HepG2 (cell line): ENCODE data around the gene DNAAF9. TPM values are rescaled to one million over a fixed set of nuclear protein-coding genes. Genes with fewer than 3 reads are reported as not detected.

Experiments
- ATAC-seq: fragments of 200-7000 bp; cut with Tn5 transposase; 3 replicates; pipeline ENCODE4 v1.9.1; 2020; ENCODE audit warnings: mild to moderate bottlenecking, moderate library complexity
- BruUV-seq: library from RNA; stranded (reverse); fragments of 400-500 nt; replicated peaks from 2 replicates; lab custom pipeline; 2021; lab: Mats Ljungman, UMichigan
- CTCF ChIA-PET: fragments of 300-600 bp; formaldehyde crosslinking; extraction: SDS; loops from one replicate; lab custom pipeline; 2021; ENCODE audit warnings: low total read pairs, inconsistent platforms, low intra/inter-chr PET ratio; lab: Yijun Ruan, JAX
- POLR2A ChIA-PET: fragments of 350-600 bp; sonication (Branson Sonifier 250); formaldehyde crosslinking; loops from one replicate; lab custom pipeline; 2020; ENCODE audit warnings: antibody characterized with exemption, inconsistent platforms; lab: Yijun Ruan, JAX
- DNase-seq: peaks from one replicate; pipeline ENCODE4 v3.0.0-alpha.2; 2015; ENCODE audit warnings: low spot score
- FAIRE-seq: peaks from 3 replicates; lab custom pipeline; 2011; peaks lifted over from hg19 to GRCh38; lab: Jason Lieb, UNC
- H2AFZ ChIP-seq: one replicate; pipeline ENCODE4 v1.6.1; 2011; ENCODE audit warnings: low read length, inconsistent platforms
- H3K27ac ChIP-seq: fragments of 300-600 bp; 3 replicates; pipeline ENCODE4 v1.8.0; 2011; ENCODE audit warnings: mixed run types, mild to moderate bottlenecking, mixed read lengths, low read length, inconsistent platforms; ENCODE audit not compliant: insufficient read depth; ENCODE audit errors: extremely low read length
- H3K27me3 ChIP-seq, 2 experiments: fragments of 200-600 bp in 1 of 2; 2 replicates in 1 of 2; 3 replicates in 1 of 2; pipeline versions ENCODE4 v1.6.0 to v1.8.0; 2011; ENCODE audit warnings: low read length in 2 of 2, mild to moderate bottlenecking in 2 of 2, moderate library complexity in 2 of 2, inconsistent platforms in 1 of 2; ENCODE audit not compliant: insufficient read depth in 2 of 2, control insufficient read depth in 1 of 2
- H3K36me3 ChIP-seq, 2 experiments: fragments of 200-600 bp in 1 of 2; replicated peaks in 1 of 2; 2 replicates in 1 of 2; 3 replicates in 1 of 2; pipeline versions ENCODE4 v1.5.1 to v1.8.0; 2011; ENCODE audit warnings: low read length in 2 of 2, inconsistent platforms in 1 of 2; ENCODE audit not compliant: insufficient read depth in 2 of 2, control insufficient read depth in 1 of 2
- H3K4me1 ChIP-seq: 2 replicates; pipeline ENCODE4 v1.5.1; 2012; ENCODE audit warnings: low read length, inconsistent platforms; ENCODE audit not compliant: insufficient read depth
- H3K4me2 ChIP-seq: 2 replicates; pipeline ENCODE4 v1.6.0; 2011; ENCODE audit warnings: low read depth, low read length, inconsistent platforms
- H3K4me3 ChIP-seq, 3 experiments: fragments of 200-600 bp in 1 of 3; sonication (generic), shearing (Covaris generic) in 1 of 3; replicated peaks in 1 of 3; 2 replicates each; pipeline ENCODE4 v1.5.1; 2011 to 2016; ENCODE audit warnings: low read length in 3 of 3, inconsistent platforms in 2 of 3, low read depth in 2 of 3, mild to moderate bottlenecking in 2 of 3, control low read depth in 1 of 3, mixed read lengths in 1 of 3; ENCODE audit not compliant: insufficient read depth in 1 of 3
- H3K79me2 ChIP-seq: one replicate; pipeline ENCODE4 v1.6.1; 2011; ENCODE audit warnings: low read length, inconsistent platforms; ENCODE audit not compliant: insufficient read depth
- H3K9ac ChIP-seq: 2 replicates; pipeline ENCODE4 v1.6.0; 2011; ENCODE audit warnings: mild to moderate bottlenecking, low read depth, low read length, inconsistent platforms; ENCODE audit not compliant: insufficient read depth
- H3K9me3 ChIP-seq: 2 replicates; pipeline ENCODE4 v1.5.1; 2012; ENCODE audit warnings: mild to moderate bottlenecking, low read length
- H4K20me1 ChIP-seq: 2 replicates; pipeline ENCODE4 v1.6.0; 2011; ENCODE audit warnings: inconsistent platforms, mild to moderate bottlenecking, low read length, moderate library complexity; ENCODE audit not compliant: insufficient read depth
- ASH2L ChIP-seq: fragments of 300-600, 200-600 bp; sonication (generic); IDR thresholded peaks from 2 replicates; pipeline ENCODE4 v1.7.0; 2017; ENCODE audit warnings: low read depth, mild to moderate bottlenecking, moderate library complexity, mixed read lengths, low read length; ENCODE audit not compliant: insufficient read length
- GPN1 ChIP-seq: sonication (generic); formaldehyde crosslinking; IDR thresholded peaks from 2 replicates; pipeline ENCODE4 v1.5.1; 2020; ENCODE audit warnings: missing genetic modification reagents, borderline replicate concordance
- HNF4A ChIP-seq: sonication (generic); formaldehyde crosslinking; IDR thresholded peaks from 2 replicates; pipeline ENCODE4 v1.4.0; 2020; ENCODE audit warnings: missing genetic modification reagents
- KAT2B ChIP-seq: fragments of 150-350 bp; IDR thresholded peaks from 2 replicates; pipeline ENCODE4 v1.6.1; 2014; ENCODE audit warnings: low read depth, low read length, borderline replicate concordance
- NCOA5 ChIP-seq: sonication (generic); formaldehyde crosslinking; IDR thresholded peaks from 2 replicates; pipeline ENCODE4 v1.4.0; 2020; ENCODE audit warnings: missing genetic modification reagents
- SP1 ChIP-seq, 2 experiments: fragments of 450-650 bp in 1 of 2; sonication (generic) in 1 of 2; formaldehyde crosslinking in 1 of 2; IDR thresholded peaks; 2 replicates each; pipeline versions ENCODE4 v1.4.0 to v1.6.1; 2016 to 2020; ENCODE audit warnings: missing genetic modification reagents in 1 of 2
- SRSF9 ChIP-seq: fragments of 200-400 bp; formaldehyde crosslinking; IDR thresholded peaks from 2 replicates; pipeline ENCODE4 v1.6.1; 2018; ENCODE audit warnings: borderline replicate concordance, mild to moderate bottlenecking, low read depth, low read length; ENCODE audit not compliant: insufficient read depth, poor library complexity, severe bottlenecking
- SRY ChIP-seq: sonication (generic); formaldehyde crosslinking; IDR thresholded peaks from 2 replicates; pipeline ENCODE4 v1.8.0; 2022; ENCODE audit warnings: mild to moderate bottlenecking, missing genetic modification reagents
- THAP7 ChIP-seq: sonication (generic); formaldehyde crosslinking; IDR thresholded peaks from 2 replicates; pipeline ENCODE4 v1.8.1; 2023; ENCODE audit warnings: mild to moderate bottlenecking, missing genetic modification reagents
- ZNF281 ChIP-seq: sonication (generic); formaldehyde crosslinking; IDR thresholded peaks from 2 replicates; pipeline ENCODE4 v1.4.0; 2020; ENCODE audit warnings: missing genetic modification reagents, borderline replicate concordance
- ZNF441 ChIP-seq: sonication (generic); formaldehyde crosslinking; IDR thresholded peaks from 2 replicates; pipeline ENCODE4 v1.7.0; 2021; ENCODE audit warnings: missing genetic modification reagents, borderline replicate concordance
- ZNF501 ChIP-seq: sonication (generic); formaldehyde crosslinking; IDR thresholded peaks from 2 replicates; pipeline ENCODE4 v1.5.1; 2020; ENCODE audit warnings: mild to moderate bottlenecking, moderate library complexity, missing genetic modification reagents
- WGBS: methylation state at CpG from one replicate; pipeline ENCODE4 v1.1.6; 2017; ENCODE audit warnings: low lambda C conversion rate; 5-methylcytosine and 5-hydroxymethylcytosine counted together
- in situ Hi-C: cut with HindIII; loops from 2 replicates; pipeline ENCODE4 v1.10.0; 2017; ENCODE audit warnings: low pct_unique_long_range_greater_than_20kb; ENCODE audit not compliant: extremely low pct_ligation_motif_present
- intact Hi-C: fragments of 100-400 bp; cut with micrococcal nuclease; formaldehyde crosslinking; loops from one replicate; pipeline ENCODE4 v1.10.0; 2022; ENCODE audit not compliant: unreplicated experiment
- polyA plus RNA-seq, 8 experiments: library from polyadenylated mRNA; depleted of rRNA in 3 of 8; stranded (reverse) in 7 of 8; unstranded in 1 of 8; fragments of >200 nt; fragmentation: Illumina TruSeq in 4 of 8; extraction: Trizol in 4 of 8; gene quantifications; 2 replicates each; pipeline versions ENCODE4 v1.2.1 to v1.2.3, GENCODE V29; 2011 to 2016; ENCODE audit warnings: low read depth in 4 of 8, missing spikeins in 1 of 8, mixed read lengths in 1 of 8; ENCODE audit not compliant: insufficient read depth in 1 of 8
- total RNA-seq, 5 experiments: library from RNA; depleted of rRNA; stranded (reverse); fragments of >200 nt; fragmentation: Illumina TruSeq; extraction: Trizol; gene quantifications; 2 replicates each; pipeline ENCODE4 v1.2.3, GENCODE V29; 2016; ENCODE audit warnings: low read depth in 1 of 5
- TF ChIP-seq, protein P1 (sequence below): sonication (generic); formaldehyde crosslinking; IDR thresholded peaks from 2 replicates; pipeline ENCODE4 v1.5.0; 2020; ENCODE audit warnings: mild to moderate bottlenecking, missing genetic modification reagents
- TF ChIP-seq, protein P2 (sequence below): sonication (generic); formaldehyde crosslinking; IDR thresholded peaks from 2 replicates; pipeline ENCODE4 v1.4.0; 2020; ENCODE audit warnings: missing genetic modification reagents

DNAAF9 gene
- total and polyA plus RNA-seq, 2 of the 13 experiments (the other 11 are each of a cell fraction or from before 2014, with no cell fraction given), result 10.5 to 14.9 TPM

GRCh38 chr20:3396492-3396891, 11.0 kb downstream of the DNAAF9 start (continued):
- no peak for TF ChIP-seq SRY (CRISPR knock-in tag)
- TF ChIP-seq, all 625 proteins: peak for 0

- no peak overlapping the region for H3K27ac ChIP-seq
- no peak overlapping the region for H3K4me3 ChIP-seq
- 96% methylated on average over 1 of the region's 1 CpG for WGBS
- H4K20me1 ChIP-seq, result peaks cover 9% of the 10 kb centered on the region
- intact Hi-C loops (no loop called here), in situ Hi-C loops (no loop called here)
- ATAC-seq (no peak), DNase-seq (no peak), FAIRE-seq (no peak)
- no peak overlapping the region for H2AFZ ChIP-seq
- H3K79me2 ChIP-seq, result peaks cover 26% of the 10 kb centered on the region
- no peak overlapping the region for H3K4me2 ChIP-seq
- no peaks in the 10 kb centered on the region for H3K27me3 ChIP-seq
- TF ChIP-seq, protein P1, sequence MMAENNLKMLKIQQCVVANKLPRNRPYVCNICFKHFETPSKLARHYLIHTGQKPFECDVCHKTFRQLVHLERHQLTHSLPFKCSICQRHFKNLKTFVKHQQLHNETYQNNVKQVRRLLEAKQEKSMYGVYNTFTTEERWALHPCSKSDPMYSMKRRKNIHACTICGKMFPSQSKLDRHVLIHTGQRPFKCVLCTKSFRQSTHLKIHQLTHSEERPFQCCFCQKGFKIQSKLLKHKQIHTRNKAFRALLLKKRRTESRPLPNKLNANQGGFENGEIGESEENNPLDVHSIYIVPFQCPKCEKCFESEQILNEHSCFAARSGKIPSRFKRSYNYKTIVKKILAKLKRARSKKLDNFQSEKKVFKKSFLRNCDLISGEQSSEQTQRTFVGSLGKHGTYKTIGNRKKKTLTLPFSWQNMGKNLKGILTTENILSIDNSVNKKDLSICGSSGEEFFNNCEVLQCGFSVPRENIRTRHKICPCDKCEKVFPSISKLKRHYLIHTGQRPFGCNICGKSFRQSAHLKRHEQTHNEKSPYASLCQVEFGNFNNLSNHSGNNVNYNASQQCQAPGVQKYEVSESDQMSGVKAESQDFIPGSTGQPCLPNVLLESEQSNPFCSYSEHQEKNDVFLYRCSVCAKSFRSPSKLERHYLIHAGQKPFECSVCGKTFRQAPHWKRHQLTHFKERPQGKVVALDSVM (CRISPR knock-in tag), result no peak
- TF ChIP-seq ZNF281 (CRISPR knock-in tag) (no peak), ZNF501 (CRISPR knock-in tag) (no peak), THAP7 (CRISPR knock-in tag) (no peak), KAT2B (no peak), SRSF9 (no peak), HNF4A (CRISPR knock-in tag) (no peak), ASH2L (no peak), NCOA5 (CRISPR knock-in tag) (no peak), ZNF441 (no peak), SP1 (IDR thresholded peaks at IDR 0.05) (no peak), SP1 (CRISPR knock-in tag; IDR thresholded peaks at IDR 0.05) (no peak), GPN1 (no peak)
- TF ChIP-seq, protein P2, sequence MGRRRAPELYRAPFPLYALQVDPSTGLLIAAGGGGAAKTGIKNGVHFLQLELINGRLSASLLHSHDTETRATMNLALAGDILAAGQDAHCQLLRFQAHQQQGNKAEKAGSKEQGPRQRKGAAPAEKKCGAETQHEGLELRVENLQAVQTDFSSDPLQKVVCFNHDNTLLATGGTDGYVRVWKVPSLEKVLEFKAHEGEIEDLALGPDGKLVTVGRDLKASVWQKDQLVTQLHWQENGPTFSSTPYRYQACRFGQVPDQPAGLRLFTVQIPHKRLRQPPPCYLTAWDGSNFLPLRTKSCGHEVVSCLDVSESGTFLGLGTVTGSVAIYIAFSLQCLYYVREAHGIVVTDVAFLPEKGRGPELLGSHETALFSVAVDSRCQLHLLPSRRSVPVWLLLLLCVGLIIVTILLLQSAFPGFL (CRISPR knock-in tag), result no peak
- H3K9ac ChIP-seq, result no peak overlapping the region
- peaks cover 10% of the 10 kb centered on the region for H3K4me1 ChIP-seq
- CTCF ChIA-PET, result no interaction called here
- POLR2A ChIA-PET, result no interaction called here
- H3K36me3 ChIP-seq, result no peaks in the 10 kb centered on the region
- no peaks in the 10 kb centered on the region for H3K9me3 ChIP-seq
- no TSS peak for BruUV-seq
These were observed 14.7 kb downstream of the DNAAF9 start for GRCh38 chr20:3392756-3393155.
